ENCODE results near the gene RIMS4. TPM values are rescaled to one million over a fixed set of nuclear protein-coding genes. Genes with fewer than 3 reads are reported as not detected.
"Not testable (repeated sequence)": the region's sequence is repeated elsewhere in the genome, so short reads cannot be mapped to it uniquely, and the experiment has no call there.

Gene RIMS4
- total RNA-seq, 2 donors from 2014 or later, result 0.64 to 0.74 TPM

DNA sequence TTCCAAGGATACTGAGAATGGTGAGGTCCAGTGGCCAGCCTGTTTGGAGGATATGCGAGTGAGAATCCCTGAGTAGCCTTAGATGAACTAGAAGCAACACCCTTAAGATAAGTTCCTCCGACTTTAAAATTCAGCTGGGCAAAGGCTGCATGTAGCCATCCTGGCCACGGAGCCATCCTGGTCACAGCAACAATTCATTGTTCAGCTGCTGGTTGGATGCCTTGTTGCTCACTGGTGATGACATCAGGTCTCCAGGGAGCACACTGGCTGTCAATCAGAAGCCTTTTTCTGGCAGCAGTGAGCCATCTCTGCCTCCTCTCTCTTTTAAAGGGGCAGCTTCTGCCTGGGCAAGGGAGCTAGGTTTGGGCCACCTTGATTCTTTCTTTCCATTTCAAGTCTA is 22.4 kb upstream of the RIMS4 start:
- H3K27ac ChIP-seq, result no peak overlapping the region
- H3K36me3 ChIP-seq, result no peaks in the 10 kb centered on the region
- no peaks in the 10 kb centered on the region for H3K4me1 ChIP-seq
- H3K9me3 ChIP-seq, result no peaks in the 10 kb centered on the region
- no peak overlapping the region for H3K9ac ChIP-seq (ENCODE audit: low read depth in 2 of 2, low read length in 2 of 2)
- TF ChIP-seq, protein P1, sequence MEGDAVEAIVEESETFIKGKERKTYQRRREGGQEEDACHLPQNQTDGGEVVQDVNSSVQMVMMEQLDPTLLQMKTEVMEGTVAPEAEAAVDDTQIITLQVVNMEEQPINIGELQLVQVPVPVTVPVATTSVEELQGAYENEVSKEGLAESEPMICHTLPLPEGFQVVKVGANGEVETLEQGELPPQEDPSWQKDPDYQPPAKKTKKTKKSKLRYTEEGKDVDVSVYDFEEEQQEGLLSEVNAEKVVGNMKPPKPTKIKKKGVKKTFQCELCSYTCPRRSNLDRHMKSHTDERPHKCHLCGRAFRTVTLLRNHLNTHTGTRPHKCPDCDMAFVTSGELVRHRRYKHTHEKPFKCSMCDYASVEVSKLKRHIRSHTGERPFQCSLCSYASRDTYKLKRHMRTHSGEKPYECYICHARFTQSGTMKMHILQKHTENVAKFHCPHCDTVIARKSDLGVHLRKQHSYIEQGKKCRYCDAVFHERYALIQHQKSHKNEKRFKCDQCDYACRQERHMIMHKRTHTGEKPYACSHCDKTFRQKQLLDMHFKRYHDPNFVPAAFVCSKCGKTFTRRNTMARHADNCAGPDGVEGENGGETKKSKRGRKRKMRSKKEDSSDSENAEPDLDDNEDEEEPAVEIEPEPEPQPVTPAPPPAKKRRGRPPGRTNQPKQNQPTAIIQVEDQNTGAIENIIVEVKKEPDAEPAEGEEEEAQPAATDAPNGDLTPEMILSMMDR (IDR thresholded peaks at IDR 0.05), result no peak
- DNase-seq, result no peak
- no peak overlapping the region for H3K4me3 ChIP-seq
- no peaks in the 10 kb centered on the region for H3K27me3 ChIP-seq
- intact Hi-C loops (cut with DNase I), result no loop called here

DNA sequence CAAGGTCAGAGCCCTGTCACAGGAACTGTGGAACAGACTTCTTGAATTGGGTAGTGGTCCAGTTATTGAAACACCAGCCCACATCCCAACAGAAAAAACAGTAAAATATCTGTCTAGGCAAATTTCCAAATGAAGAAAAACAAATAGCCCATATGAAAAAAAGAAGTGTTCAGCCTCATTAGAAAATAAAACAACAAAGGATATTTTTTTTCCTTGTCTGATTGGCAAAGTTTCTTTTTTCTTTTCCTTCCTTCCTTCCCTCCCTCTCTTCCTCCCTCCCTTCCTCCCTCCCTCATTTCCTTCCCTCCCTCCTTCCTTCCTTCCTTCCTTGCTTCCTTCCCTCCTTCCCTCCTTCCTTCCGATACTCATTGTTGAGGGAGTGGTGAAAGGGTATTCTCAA is 20.6 kb upstream of the RIMS4 start:
- Histone ChIP-seq H3K9ac (ENCODE audit: low read depth in 2 of 2, low read length in 2 of 2) (no peak overlapping the region), H3K27me3 (no peaks in the 10 kb centered on the region), H3K9me3 (no peaks in the 10 kb centered on the region), H3K36me3 (no peaks in the 10 kb centered on the region), H3K27ac (no peak overlapping the region), H3K4me3 (no peak overlapping the region), H3K4me1 (no peaks in the 10 kb centered on the region)
- DNase-seq, result no peak
- TF ChIP-seq, protein P1 (IDR thresholded peaks at IDR 0.05), result no peak
- intact Hi-C loops (cut with DNase I), result no loop called here

DNA sequence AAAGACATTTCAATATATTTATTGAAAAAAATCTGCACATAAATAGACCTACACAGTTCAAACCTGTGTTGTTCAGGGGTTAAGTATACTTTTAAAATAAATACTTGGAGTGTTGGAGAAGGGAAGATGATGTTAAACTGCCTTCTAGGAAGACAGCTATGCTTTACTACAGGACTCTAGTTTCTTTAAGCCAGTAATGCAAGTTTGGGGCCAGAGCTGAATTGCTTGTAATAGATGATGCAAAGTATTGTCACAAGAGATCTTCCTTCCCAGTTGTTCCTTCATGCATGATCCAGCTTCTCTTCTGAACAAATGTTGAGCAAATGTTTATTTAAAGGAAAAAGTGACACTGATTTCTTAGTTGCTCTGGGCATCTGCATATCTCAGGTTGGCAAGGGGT is 20.2 kb upstream of the RIMS4 start:
- TF ChIP-seq, protein P1 (IDR thresholded peaks at IDR 0.05), result no peak
- Histone ChIP-seq H3K9ac (ENCODE audit: low read depth in 2 of 2, low read length in 2 of 2) (no peak overlapping the region), H3K9me3 (no peaks in the 10 kb centered on the region), H3K4me3 (no peak overlapping the region), H3K27ac (no peak overlapping the region), H3K27me3 (no peaks in the 10 kb centered on the region), H3K36me3 (no peaks in the 10 kb centered on the region), H3K4me1 (no peaks in the 10 kb centered on the region)
- intact Hi-C loops (cut with DNase I), result no loop called here
- no peak for DNase-seq

DNA sequence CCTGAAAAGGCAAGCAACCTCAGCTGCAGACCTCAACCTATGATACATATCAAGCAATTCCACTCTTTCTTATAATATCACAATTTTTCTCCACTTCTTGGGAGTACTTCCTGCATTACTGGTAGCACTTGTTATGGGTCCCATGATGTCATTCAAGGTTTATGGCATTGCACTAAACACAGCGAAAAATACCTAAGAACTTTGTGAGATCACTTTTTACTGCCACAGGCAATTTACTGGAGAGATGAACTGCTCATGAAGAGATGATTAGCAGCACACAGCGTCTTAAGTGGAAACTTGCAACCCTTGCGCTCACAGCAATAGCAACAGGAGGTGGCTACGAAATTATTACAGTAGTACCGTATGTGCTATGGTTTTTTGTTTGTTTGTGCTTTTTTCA is 19.3 kb upstream of the RIMS4 start:
- intact Hi-C loops (cut with DNase I), result no loop called here
- Histone ChIP-seq H3K4me1 (no peaks in the 10 kb centered on the region), H3K9ac (ENCODE audit: low read depth in 2 of 2, low read length in 2 of 2) (no peak overlapping the region), H3K36me3 (no peaks in the 10 kb centered on the region), H3K4me3 (no peak overlapping the region), H3K9me3 (no peaks in the 10 kb centered on the region), H3K27me3 (no peaks in the 10 kb centered on the region), H3K27ac (no peak overlapping the region)
- no peak for DNase-seq
- TF ChIP-seq, protein P1 (IDR thresholded peaks at IDR 0.05), result no peak

DNA sequence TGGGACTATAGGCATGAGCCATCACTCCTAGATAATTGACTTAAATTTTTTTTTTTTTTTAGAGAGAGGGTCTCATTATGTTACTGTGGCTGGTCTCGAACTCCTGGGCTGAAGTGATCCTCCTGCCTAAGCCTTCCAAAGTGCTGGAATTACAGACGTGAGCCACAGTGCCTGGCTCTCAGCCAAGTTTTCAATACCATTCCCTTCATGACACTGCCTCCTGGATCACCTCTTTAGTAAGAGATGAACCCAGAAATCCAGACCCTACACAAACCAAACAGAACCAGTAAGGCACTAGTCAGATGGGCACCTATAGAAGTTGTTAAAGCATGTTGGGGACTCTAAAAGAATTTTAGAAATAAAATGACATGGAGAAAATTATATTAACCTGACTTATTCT is 18.3 kb upstream of the RIMS4 start:
- Histone ChIP-seq H3K9ac (ENCODE audit: low read depth in 2 of 2, low read length in 2 of 2) (no peak overlapping the region), H3K27ac (no peak overlapping the region), H3K4me1 (no peaks in the 10 kb centered on the region), H3K4me3 (no peak overlapping the region), H3K36me3 (no peaks in the 10 kb centered on the region), H3K27me3 (no peaks in the 10 kb centered on the region), H3K9me3 (no peaks in the 10 kb centered on the region)
- no peak for DNase-seq
- intact Hi-C loops (cut with DNase I), result no loop called here
- TF ChIP-seq, protein P1 (IDR thresholded peaks at IDR 0.05), result no peak

DNA sequence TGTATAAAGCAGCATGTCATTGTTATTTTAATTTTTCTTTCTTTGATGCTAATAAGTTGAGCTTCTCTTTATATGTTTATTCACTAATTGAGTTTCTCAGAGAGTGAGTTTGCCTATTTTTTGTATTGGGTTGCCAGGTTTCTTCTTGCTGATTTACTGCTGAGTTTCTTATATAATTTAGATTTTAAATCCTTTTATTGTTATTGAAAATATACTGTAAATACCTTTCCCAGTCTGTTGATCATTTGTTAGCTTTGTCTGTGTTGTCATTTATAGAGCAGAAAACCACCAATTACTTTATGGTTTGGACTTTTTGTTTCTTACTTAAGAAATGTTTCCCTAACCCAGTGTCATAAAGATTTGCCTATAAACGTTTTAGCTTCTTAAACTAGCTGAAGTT is 17.1 kb upstream of the RIMS4 start:
- no peaks in the 10 kb centered on the region for H3K36me3 ChIP-seq
- intact Hi-C loops (cut with DNase I), result no loop called here
- no peak overlapping the region for H3K4me3 ChIP-seq
- H3K4me1 ChIP-seq, result no peaks in the 10 kb centered on the region
- H3K27ac ChIP-seq, result no peak overlapping the region
- H3K9me3 ChIP-seq, result no peaks in the 10 kb centered on the region
- DNase-seq, result no peak
- no peaks in the 10 kb centered on the region for H3K27me3 ChIP-seq
- TF ChIP-seq, protein P1 (IDR thresholded peaks at IDR 0.05), result no peak
- no peak overlapping the region for H3K9ac ChIP-seq (ENCODE audit: low read depth in 2 of 2, low read length in 2 of 2)

DNA sequence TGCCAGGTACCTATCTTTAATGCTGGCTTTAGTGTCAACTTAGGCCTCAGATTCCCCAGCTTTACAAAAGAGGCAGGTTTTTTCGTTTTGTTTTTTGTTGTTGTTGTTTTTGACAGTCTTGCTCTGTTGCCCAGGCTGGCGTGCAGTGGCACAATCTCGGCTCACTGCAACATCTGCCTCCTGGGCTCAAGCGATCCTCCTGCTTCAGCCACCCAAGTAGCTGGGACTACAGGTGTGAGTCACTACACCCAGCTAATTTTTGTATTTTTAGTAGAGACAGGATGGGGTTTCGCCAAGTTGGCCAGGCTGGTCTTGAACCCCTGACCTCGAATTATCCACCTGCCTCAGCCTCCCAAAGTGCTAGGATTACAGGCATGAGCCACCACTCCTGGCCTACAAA is 11.2 kb upstream of the RIMS4 start:
- intact Hi-C loops (cut with DNase I); H3K9me3 ChIP-seq; DNase-seq; H3K4me1 ChIP-seq; H3K4me3 ChIP-seq; H3K36me3 ChIP-seq; H3K27me3 ChIP-seq; H3K27ac ChIP-seq; H3K9ac ChIP-seq (ENCODE audit: low read depth in 2 of 2, low read length in 2 of 2): not testable (repeated sequence)

All from colonic mucosa (tissue), 4 donors.